Measurements from ENCODE around the gene BCKDHA.
"Not testable (repeated sequence)": the region's sequence is repeated elsewhere in the genome, so short reads cannot be mapped to it uniquely, and the experiment has no call there.

DNA sequence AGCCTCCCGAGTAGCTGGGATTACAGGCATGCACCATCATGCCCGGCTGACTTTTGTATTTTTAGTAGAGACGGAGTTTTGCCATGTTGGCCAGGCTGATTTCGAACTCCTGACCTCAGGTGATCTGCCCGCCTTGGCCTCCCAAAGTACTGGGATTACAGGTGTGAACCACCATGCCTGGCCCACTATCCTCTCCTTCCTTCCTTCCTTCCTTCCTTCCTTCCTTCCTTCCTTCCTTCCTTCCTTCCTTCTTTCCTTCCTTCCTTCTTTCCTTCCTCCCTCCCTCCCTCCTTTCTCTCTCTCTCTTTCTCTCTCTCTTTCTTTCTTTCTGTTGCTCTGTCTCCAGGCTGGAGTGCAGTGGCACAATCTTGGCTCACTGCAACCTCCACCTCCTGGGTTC, 26.5 kb upstream of the BCKDHA start:
- not testable (repeated sequence) for TF ChIP-seq CTCF (IDR thresholded peaks at IDR 0.05 in 4 of 5, conservative IDR thresholded peaks at IDR 0.05 in 1 of 5); POLR2A (IDR thresholded peaks at IDR 0.05)

All from gastrocnemius medialis (tissue), 4 donors.